Esophagus squamous epithelium (tissue), 4 donors: ENCODE results near the gene FGF1.

Experiments used
- POLR2A ChIP-seq, 4 donors: fragments of 450-650 bp; IDR thresholded peaks; one replicate each; pipeline ENCODE4 v1.6.1; 2017; ENCODE audit warnings: antibody characterized with exemption in 4 of 4, mild to moderate bottlenecking in 4 of 4, moderate library complexity in 3 of 4
- TF ChIP-seq, protein P1 (sequence below), 6 experiments: fragments of 450-650 bp in 4 of 6; fragments of 200-600 bp in 2 of 6; sonication (generic) in 2 of 6; IDR thresholded peaks; one replicate each; pipeline ENCODE4 v1.5.1; 2016 to 2019; ENCODE audit warnings: antibody characterized with exemption in 6 of 6, mild to moderate bottlenecking in 4 of 6, moderate library complexity in 4 of 6

- TF ChIP-seq POLR2A (IDR thresholded peaks at IDR 0.05): no peak
- TF ChIP-seq, protein P1, sequence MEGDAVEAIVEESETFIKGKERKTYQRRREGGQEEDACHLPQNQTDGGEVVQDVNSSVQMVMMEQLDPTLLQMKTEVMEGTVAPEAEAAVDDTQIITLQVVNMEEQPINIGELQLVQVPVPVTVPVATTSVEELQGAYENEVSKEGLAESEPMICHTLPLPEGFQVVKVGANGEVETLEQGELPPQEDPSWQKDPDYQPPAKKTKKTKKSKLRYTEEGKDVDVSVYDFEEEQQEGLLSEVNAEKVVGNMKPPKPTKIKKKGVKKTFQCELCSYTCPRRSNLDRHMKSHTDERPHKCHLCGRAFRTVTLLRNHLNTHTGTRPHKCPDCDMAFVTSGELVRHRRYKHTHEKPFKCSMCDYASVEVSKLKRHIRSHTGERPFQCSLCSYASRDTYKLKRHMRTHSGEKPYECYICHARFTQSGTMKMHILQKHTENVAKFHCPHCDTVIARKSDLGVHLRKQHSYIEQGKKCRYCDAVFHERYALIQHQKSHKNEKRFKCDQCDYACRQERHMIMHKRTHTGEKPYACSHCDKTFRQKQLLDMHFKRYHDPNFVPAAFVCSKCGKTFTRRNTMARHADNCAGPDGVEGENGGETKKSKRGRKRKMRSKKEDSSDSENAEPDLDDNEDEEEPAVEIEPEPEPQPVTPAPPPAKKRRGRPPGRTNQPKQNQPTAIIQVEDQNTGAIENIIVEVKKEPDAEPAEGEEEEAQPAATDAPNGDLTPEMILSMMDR (IDR thresholded peaks at IDR 0.05): no peak
Observed at GRCh38 chr5:142645456-142645855, 40.4 kb downstream of the FGF1 start.
